HepG2 (cell line): ENCODE measurements around the gene MGAT4C. TPM values are rescaled to one million over a fixed set of nuclear protein-coding genes. Genes with fewer than 3 reads are reported as not detected.

Source experiments
- ATAC-seq: fragments of 200-7000 bp; cut with Tn5 transposase; 3 replicates; pipeline ENCODE4 v1.9.1; 2020; ENCODE audit warnings: mild to moderate bottlenecking, moderate library complexity
- BruUV-seq: library from RNA; stranded (reverse); fragments of 400-500 nt; replicated peaks from 2 replicates; lab custom pipeline; 2021; lab: Mats Ljungman, UMichigan
- CTCF ChIA-PET: fragments of 300-600 bp; formaldehyde crosslinking; extraction: SDS; loops from one replicate; lab custom pipeline; 2021; ENCODE audit warnings: low total read pairs, inconsistent platforms, low intra/inter-chr PET ratio; lab: Yijun Ruan, JAX
- POLR2A ChIA-PET: fragments of 350-600 bp; sonication (Branson Sonifier 250); formaldehyde crosslinking; loops from one replicate; lab custom pipeline; 2020; ENCODE audit warnings: antibody characterized with exemption, inconsistent platforms; lab: Yijun Ruan, JAX
- DNase-seq: peaks from one replicate; pipeline ENCODE4 v3.0.0-alpha.2; 2015; ENCODE audit warnings: low spot score
- FAIRE-seq: peaks from 3 replicates; lab custom pipeline; 2011; peaks lifted over from hg19 to GRCh38; lab: Jason Lieb, UNC
- H2AFZ ChIP-seq: one replicate; pipeline ENCODE4 v1.6.1; 2011; ENCODE audit warnings: low read length, inconsistent platforms
- H3K27ac ChIP-seq: fragments of 300-600 bp; 3 replicates; pipeline ENCODE4 v1.8.0; 2011; ENCODE audit warnings: mixed run types, mild to moderate bottlenecking, mixed read lengths, low read length, inconsistent platforms; ENCODE audit not compliant: insufficient read depth; ENCODE audit errors: extremely low read length
- H3K27me3 ChIP-seq, 2 experiments: fragments of 200-600 bp in 1 of 2; 2 replicates in 1 of 2; 3 replicates in 1 of 2; pipeline versions ENCODE4 v1.6.0 to v1.8.0; 2011; ENCODE audit warnings: low read length in 2 of 2, mild to moderate bottlenecking in 2 of 2, moderate library complexity in 2 of 2, inconsistent platforms in 1 of 2; ENCODE audit not compliant: insufficient read depth in 2 of 2, control insufficient read depth in 1 of 2
- H3K36me3 ChIP-seq, 2 experiments: fragments of 200-600 bp in 1 of 2; replicated peaks in 1 of 2; 2 replicates in 1 of 2; 3 replicates in 1 of 2; pipeline versions ENCODE4 v1.5.1 to v1.8.0; 2011; ENCODE audit warnings: low read length in 2 of 2, inconsistent platforms in 1 of 2; ENCODE audit not compliant: insufficient read depth in 2 of 2, control insufficient read depth in 1 of 2
- H3K4me1 ChIP-seq: 2 replicates; pipeline ENCODE4 v1.5.1; 2012; ENCODE audit warnings: low read length, inconsistent platforms; ENCODE audit not compliant: insufficient read depth
- H3K4me2 ChIP-seq: 2 replicates; pipeline ENCODE4 v1.6.0; 2011; ENCODE audit warnings: low read depth, low read length, inconsistent platforms
- H3K4me3 ChIP-seq, 3 experiments: fragments of 200-600 bp in 1 of 3; sonication (generic), shearing (Covaris generic) in 1 of 3; replicated peaks in 1 of 3; 2 replicates each; pipeline ENCODE4 v1.5.1; 2011 to 2016; ENCODE audit warnings: low read length in 3 of 3, inconsistent platforms in 2 of 3, low read depth in 2 of 3, mild to moderate bottlenecking in 2 of 3, control low read depth in 1 of 3, mixed read lengths in 1 of 3; ENCODE audit not compliant: insufficient read depth in 1 of 3
- H3K79me2 ChIP-seq: one replicate; pipeline ENCODE4 v1.6.1; 2011; ENCODE audit warnings: low read length, inconsistent platforms; ENCODE audit not compliant: insufficient read depth
- H3K9ac ChIP-seq: 2 replicates; pipeline ENCODE4 v1.6.0; 2011; ENCODE audit warnings: mild to moderate bottlenecking, low read depth, low read length, inconsistent platforms; ENCODE audit not compliant: insufficient read depth
- H3K9me3 ChIP-seq: 2 replicates; pipeline ENCODE4 v1.5.1; 2012; ENCODE audit warnings: mild to moderate bottlenecking, low read length
- H4K20me1 ChIP-seq: 2 replicates; pipeline ENCODE4 v1.6.0; 2011; ENCODE audit warnings: inconsistent platforms, mild to moderate bottlenecking, low read length, moderate library complexity; ENCODE audit not compliant: insufficient read depth
- ARHGAP35 ChIP-seq: sonication (generic); formaldehyde crosslinking; IDR thresholded peaks from 2 replicates; pipeline ENCODE4 v1.9.0; 2022; ENCODE audit warnings: mild to moderate bottlenecking, inconsistent platforms, moderate library complexity, missing genetic modification reagents, borderline replicate concordance
- BHLHE40 ChIP-seq: IDR thresholded peaks from 2 replicates; pipeline ENCODE4 v1.6.1; 2011; ENCODE audit warnings: low read length, improper control_type of control experiment
- FOXA1 ChIP-seq, 2 experiments: fragments of 450-650 bp in 1 of 2; sonication (generic) in 1 of 2; formaldehyde crosslinking in 1 of 2; IDR thresholded peaks; 2 replicates each; pipeline versions ENCODE4 v1.4.0 to v1.6.1; 2016 to 2020; ENCODE audit warnings: missing genetic modification reagents in 1 of 2
- HDAC1 ChIP-seq: sonication (generic); formaldehyde crosslinking; IDR thresholded peaks from 2 replicates; pipeline ENCODE4 v1.5.1; 2020; ENCODE audit warnings: mild to moderate bottlenecking, missing genetic modification reagents
- HOXA7 ChIP-seq: sonication (generic); formaldehyde crosslinking; IDR thresholded peaks from 2 replicates; pipeline ENCODE4 v1.8.1; 2022; ENCODE audit warnings: mild to moderate bottlenecking, missing genetic modification reagents, moderate library complexity
- PITX1 ChIP-seq: sonication (generic); formaldehyde crosslinking; IDR thresholded peaks from 2 replicates; pipeline ENCODE4 v1.5.1; 2020; ENCODE audit warnings: mild to moderate bottlenecking, missing genetic modification reagents
- SMARCC2 ChIP-seq: fragments of 450-650 bp; IDR thresholded peaks from 2 replicates; pipeline ENCODE4 v1.6.1; 2017; ENCODE audit warnings: antibody characterized with exemption, mild to moderate bottlenecking
- ZBTB7A ChIP-seq: sonication (generic); formaldehyde crosslinking; IDR thresholded peaks from 2 replicates; pipeline ENCODE4 v1.8.0; 2022; ENCODE audit warnings: mild to moderate bottlenecking, missing genetic modification reagents
- ZNF256 ChIP-seq: sonication (generic); formaldehyde crosslinking; conservative IDR thresholded peaks from 2 replicates; pipeline ENCODE4 v1.4.0; 2020; ENCODE audit warnings: missing genetic modification reagents
- ZNF558 ChIP-seq: sonication (generic); formaldehyde crosslinking; IDR thresholded peaks from 2 replicates; pipeline ENCODE4 v1.9.0; 2022; ENCODE audit warnings: mild to moderate bottlenecking, missing genetic modification reagents, borderline replicate concordance
- WGBS: methylation state at CpG from one replicate; pipeline ENCODE4 v1.1.6; 2017; ENCODE audit warnings: low lambda C conversion rate; 5-methylcytosine and 5-hydroxymethylcytosine counted together
- in situ Hi-C: cut with HindIII; loops from 2 replicates; pipeline ENCODE4 v1.10.0; 2017; ENCODE audit warnings: low pct_unique_long_range_greater_than_20kb; ENCODE audit not compliant: extremely low pct_ligation_motif_present
- intact Hi-C: fragments of 100-400 bp; cut with micrococcal nuclease; formaldehyde crosslinking; loops from one replicate; pipeline ENCODE4 v1.10.0; 2022; ENCODE audit not compliant: unreplicated experiment
- polyA plus RNA-seq, 8 experiments: library from polyadenylated mRNA; depleted of rRNA in 3 of 8; stranded (reverse) in 7 of 8; unstranded in 1 of 8; fragments of >200 nt; fragmentation: Illumina TruSeq in 4 of 8; extraction: Trizol in 4 of 8; gene quantifications; 2 replicates each; pipeline versions ENCODE4 v1.2.1 to v1.2.3, GENCODE V29; 2011 to 2016; ENCODE audit warnings: low read depth in 4 of 8, missing spikeins in 1 of 8, mixed read lengths in 1 of 8; ENCODE audit not compliant: insufficient read depth in 1 of 8
- total RNA-seq, 5 experiments: library from RNA; depleted of rRNA; stranded (reverse); fragments of >200 nt; fragmentation: Illumina TruSeq; extraction: Trizol; gene quantifications; 2 replicates each; pipeline ENCODE4 v1.2.3, GENCODE V29; 2016; ENCODE audit warnings: low read depth in 1 of 5
- TF ChIP-seq, protein P1 (sequence below): sonication (generic); formaldehyde crosslinking; IDR thresholded peaks from 2 replicates; pipeline ENCODE4 v1.8.1; 2022; ENCODE audit warnings: low read depth, mild to moderate bottlenecking, missing genetic modification reagents
- TF ChIP-seq, protein P2 (sequence below): sonication (generic); formaldehyde crosslinking; IDR thresholded peaks from 2 replicates; pipeline ENCODE4 v1.4.0; 2020; ENCODE audit warnings: mild to moderate bottlenecking, missing genetic modification reagents, borderline replicate concordance

The MGAT4C gene
- total and polyA plus RNA-seq, 2 of the 13 experiments (the other 11 are each of a cell fraction or from before 2014, with no cell fraction given), result not detected

DNA sequence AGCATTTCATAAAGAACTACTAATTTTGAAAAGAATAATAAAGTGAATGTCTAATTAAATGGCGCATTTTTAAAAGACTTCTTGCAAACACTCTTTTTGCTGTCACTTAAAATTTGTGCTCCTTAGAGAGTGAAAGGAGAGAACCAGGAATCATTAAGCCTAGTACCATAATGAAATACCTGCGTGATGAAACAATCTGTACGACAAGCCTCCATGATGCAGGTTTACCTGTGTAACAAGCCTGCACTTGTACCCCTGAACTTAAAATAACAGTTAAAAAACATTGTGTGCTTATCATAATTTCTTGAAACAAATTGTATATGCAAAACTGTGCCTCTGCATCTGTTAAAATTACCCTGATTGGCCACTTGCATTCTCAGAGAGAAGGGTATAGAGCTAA, 108.1 kb downstream of the MGAT4C start:
- H3K9me3 ChIP-seq, result no peaks in the 10 kb centered on the region
- 25% methylated on average over 3 of the region's 3 CpGs for WGBS
- no peaks in the 10 kb centered on the region for H3K27me3 ChIP-seq
- intact Hi-C loops (no loop called here), in situ Hi-C loops (no loop called here)
- no peaks in the 10 kb centered on the region for H4K20me1 ChIP-seq
- CTCF ChIA-PET, result no interaction called here
- no peak overlapping the region for H3K4me3 ChIP-seq
- ATAC-seq (no peak), DNase-seq (no peak), FAIRE-seq (no peak)
- H3K9ac ChIP-seq, result no peak overlapping the region
- H3K79me2 ChIP-seq, result no peaks in the 10 kb centered on the region
- BruUV-seq, result no TSS peak
- H3K27ac ChIP-seq, result no peak overlapping the region
- no peak overlapping the region for H3K4me2 ChIP-seq
- H3K36me3 ChIP-seq, result no peaks in the 10 kb centered on the region
- POLR2A ChIA-PET, result no interaction called here
- H3K4me1 ChIP-seq, result no peaks in the 10 kb centered on the region
- no peak for TF ChIP-seq ARHGAP35 (CRISPR knock-in tag)
- TF ChIP-seq, protein P1, sequence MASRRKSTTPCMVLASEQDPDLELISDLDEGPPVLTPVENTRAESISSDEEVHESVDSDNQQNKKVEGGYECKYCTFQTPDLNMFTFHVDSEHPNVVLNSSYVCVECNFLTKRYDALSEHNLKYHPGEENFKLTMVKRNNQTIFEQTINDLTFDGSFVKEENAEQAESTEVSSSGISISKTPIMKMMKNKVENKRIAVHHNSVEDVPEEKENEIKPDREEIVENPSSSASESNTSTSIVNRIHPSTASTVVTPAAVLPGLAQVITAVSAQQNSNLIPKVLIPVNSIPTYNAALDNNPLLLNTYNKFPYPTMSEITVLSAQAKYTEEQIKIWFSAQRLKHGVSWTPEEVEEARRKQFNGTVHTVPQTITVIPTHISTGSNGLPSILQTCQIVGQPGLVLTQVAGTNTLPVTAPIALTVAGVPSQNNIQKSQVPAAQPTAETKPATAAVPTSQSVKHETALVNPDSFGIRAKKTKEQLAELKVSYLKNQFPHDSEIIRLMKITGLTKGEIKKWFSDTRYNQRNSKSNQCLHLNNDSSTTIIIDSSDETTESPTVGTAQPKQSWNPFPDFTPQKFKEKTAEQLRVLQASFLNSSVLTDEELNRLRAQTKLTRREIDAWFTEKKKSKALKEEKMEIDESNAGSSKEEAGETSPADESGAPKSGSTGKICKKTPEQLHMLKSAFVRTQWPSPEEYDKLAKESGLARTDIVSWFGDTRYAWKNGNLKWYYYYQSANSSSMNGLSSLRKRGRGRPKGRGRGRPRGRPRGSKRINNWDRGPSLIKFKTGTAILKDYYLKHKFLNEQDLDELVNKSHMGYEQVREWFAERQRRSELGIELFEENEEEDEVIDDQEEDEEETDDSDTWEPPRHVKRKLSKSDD (CRISPR knock-in tag), result no peak
- TF ChIP-seq ZNF558 (CRISPR knock-in tag), result no peak
- TF ChIP-seq SMARCC2, result no peak
- TF ChIP-seq HOXA7 (CRISPR knock-in tag), result no peak
- TF ChIP-seq, protein P2, sequence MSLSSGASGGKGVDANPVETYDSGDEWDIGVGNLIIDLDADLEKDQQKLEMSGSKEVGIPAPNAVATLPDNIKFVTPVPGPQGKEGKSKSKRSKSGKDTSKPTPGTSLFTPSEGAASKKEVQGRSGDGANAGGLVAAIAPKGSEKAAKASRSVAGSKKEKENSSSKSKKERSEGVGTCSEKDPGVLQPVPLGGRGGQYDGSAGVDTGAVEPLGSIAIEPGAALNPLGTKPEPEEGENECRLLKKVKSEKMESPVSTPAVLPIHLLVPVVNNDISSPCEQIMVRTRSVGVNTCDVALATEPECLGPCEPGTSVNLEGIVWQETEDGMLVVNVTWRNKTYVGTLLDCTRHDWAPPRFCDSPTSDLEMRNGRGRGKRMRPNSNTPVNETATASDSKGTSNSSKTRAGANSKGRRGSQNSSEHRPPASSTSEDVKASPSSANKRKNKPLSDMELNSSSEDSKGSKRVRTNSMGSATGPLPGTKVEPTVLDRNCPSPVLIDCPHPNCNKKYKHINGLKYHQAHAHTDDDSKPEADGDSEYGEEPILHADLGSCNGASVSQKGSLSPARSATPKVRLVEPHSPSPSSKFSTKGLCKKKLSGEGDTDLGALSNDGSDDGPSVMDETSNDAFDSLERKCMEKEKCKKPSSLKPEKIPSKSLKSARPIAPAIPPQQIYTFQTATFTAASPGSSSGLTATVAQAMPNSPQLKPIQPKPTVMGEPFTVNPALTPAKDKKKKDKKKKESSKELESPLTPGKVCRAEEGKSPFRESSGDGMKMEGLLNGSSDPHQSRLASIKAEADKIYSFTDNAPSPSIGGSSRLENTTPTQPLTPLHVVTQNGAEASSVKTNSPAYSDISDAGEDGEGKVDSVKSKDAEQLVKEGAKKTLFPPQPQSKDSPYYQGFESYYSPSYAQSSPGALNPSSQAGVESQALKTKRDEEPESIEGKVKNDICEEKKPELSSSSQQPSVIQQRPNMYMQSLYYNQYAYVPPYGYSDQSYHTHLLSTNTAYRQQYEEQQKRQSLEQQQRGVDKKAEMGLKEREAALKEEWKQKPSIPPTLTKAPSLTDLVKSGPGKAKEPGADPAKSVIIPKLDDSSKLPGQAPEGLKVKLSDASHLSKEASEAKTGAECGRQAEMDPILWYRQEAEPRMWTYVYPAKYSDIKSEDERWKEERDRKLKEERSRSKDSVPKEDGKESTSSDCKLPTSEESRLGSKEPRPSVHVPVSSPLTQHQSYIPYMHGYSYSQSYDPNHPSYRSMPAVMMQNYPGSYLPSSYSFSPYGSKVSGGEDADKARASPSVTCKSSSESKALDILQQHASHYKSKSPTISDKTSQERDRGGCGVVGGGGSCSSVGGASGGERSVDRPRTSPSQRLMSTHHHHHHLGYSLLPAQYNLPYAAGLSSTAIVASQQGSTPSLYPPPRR (CRISPR knock-in tag), result no peak
- TF ChIP-seq HDAC1 (CRISPR knock-in tag), result no peak
- no peak for TF ChIP-seq FOXA1 (IDR thresholded peaks at IDR 0.05)
- TF ChIP-seq FOXA1 (CRISPR knock-in tag; IDR thresholded peaks at IDR 0.05), result no peak
- TF ChIP-seq ZNF256, result no peak
- TF ChIP-seq BHLHE40, result no peak
- TF ChIP-seq ZBTB7A (CRISPR knock-in tag), result no peak
- TF ChIP-seq PITX1 (CRISPR knock-in tag), result no peak
- H2AFZ ChIP-seq, result no peak overlapping the region
